HG03469 (cell line): ENCODE results near the gene KHDRBS1.
"Not testable (repeated sequence)": the region's sequence is repeated elsewhere in the genome, so short reads cannot be mapped to it uniquely, and the experiment has no call there.

Source experiments
- ATAC-seq: cut with Tn5 transposase; IDR thresholded peaks from one replicate; pipeline ENCODE4 v1.9.1; 2021; ENCODE audit warnings: mild to moderate bottlenecking, moderate library complexity, moderate number of reproducible peaks; ENCODE audit not compliant: unreplicated experiment

KHDRBS1 gene

DNA sequence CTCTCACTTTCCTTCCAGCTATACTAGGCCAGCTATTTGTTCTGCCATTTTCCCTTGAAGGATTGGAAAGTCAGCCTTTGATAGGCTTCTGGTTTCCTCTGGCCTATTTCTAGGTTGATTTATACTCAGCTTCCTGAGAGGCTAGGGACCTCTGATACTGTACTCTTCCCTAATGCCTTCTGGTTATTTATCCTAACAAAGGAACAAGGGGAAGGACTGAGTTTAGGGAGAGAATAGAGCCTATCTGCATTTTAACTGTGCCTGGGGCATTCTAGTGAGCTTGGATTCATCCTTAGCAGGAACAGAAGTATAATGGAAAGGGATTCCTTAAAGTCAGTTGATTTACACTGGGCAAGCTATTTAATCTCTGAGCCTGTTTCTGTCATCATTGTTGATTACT is 47.2 kb downstream of the KHDRBS1 start:
- no peak for ATAC-seq

GRCh38 chr1:32062867-32063230 is 49.2 kb downstream of the KHDRBS1 start:
- no peak for ATAC-seq

DNA sequence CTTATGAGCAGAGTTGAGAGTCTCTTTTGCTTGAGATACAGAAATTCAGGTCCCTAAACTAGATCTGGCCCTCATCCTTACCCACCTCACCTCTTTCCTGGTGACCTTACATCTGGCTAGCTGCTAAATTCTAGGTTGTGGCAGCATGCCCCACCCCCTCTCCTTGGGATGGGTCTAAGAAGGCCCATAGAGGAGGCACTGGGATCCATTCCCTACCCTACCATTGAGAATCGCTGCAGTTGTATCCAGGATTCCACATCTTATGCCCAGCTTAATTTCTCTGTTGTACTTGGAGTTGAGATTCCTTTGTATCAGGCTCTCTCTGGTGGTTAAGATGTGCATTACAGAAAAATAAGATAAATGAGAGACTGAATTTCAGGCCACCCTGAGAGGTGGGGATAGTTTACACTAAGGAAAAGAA is 49.6 kb downstream of the KHDRBS1 start:
- no peak for ATAC-seq

DNA sequence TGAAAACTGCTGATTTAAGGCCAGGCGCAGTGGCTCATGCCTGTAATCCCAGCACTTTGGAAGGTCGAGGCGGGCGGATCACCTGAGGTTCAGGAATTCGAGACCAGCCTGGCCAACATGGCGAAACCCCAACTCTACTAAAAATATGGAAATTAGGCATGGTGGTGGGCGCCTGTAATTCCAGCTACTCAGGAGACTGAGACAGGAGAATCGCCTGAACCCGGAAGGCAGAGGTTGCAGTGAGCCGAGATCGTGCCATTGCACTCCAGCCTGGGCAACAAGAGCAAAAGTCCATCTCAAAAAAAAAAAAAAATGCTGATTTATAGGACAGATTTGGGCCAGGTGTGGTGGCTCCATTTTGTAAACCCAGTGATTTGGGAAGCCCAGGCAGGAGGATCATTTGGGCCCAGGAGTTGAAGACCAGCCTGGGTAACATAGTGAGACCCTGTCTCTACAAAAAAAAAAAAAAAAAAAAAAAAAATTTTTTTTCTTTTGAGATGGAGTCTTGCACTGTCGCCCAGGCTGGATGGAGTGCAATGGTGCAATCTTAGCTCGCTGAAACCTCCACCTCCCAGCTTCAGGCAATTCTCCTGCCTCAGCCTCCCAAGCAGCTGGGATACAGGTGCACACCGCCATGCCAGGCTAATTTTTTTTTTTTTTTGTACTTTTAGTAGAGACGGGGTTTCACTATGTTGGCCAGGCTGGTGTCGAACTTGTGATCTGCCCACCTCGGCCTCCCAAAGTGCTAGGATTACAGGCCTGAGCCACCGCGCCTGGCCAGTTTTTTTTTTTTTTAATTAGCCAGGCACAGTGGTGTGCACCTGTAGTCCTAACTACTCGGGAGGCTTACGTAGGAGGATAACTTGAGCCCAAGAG is 52.2 kb downstream of the KHDRBS1 start:
- not testable (repeated sequence) for ATAC-seq

- no peak for ATAC-seq
These were observed 52.8 kb downstream of the KHDRBS1 start for GRCh38 chr1:32066489-32066873.

DNA sequence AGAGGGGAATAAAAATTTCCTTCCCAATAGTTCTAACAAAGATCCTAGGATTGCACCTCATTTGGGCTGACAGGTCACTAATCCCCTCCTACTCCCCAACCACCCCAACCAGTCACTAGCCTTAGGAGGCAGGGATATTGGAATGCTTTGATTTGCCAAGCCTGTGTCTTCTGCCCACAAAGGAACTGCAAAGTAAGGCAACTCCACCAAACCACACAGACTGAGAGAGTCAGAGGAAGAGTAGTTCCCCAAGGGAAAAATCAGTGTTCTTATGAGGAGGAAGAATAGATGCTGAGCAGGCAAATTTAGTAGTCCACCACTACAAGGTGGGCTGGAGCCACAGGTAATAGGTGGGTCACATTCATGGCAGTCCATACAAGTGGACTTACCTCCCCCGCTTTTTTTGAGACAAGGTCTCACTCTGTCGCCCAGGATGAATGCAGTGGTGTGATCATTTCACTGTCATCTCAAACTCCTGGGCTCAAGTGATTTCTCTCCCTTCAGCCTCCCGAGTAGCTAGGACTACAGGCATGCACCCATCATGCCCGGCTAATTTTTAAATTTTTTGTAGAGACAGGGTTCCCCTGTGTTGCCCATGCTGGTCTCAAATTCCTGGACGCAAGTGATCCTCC is 55.4 kb downstream of the KHDRBS1 start:
- no peak for ATAC-seq

DNA sequence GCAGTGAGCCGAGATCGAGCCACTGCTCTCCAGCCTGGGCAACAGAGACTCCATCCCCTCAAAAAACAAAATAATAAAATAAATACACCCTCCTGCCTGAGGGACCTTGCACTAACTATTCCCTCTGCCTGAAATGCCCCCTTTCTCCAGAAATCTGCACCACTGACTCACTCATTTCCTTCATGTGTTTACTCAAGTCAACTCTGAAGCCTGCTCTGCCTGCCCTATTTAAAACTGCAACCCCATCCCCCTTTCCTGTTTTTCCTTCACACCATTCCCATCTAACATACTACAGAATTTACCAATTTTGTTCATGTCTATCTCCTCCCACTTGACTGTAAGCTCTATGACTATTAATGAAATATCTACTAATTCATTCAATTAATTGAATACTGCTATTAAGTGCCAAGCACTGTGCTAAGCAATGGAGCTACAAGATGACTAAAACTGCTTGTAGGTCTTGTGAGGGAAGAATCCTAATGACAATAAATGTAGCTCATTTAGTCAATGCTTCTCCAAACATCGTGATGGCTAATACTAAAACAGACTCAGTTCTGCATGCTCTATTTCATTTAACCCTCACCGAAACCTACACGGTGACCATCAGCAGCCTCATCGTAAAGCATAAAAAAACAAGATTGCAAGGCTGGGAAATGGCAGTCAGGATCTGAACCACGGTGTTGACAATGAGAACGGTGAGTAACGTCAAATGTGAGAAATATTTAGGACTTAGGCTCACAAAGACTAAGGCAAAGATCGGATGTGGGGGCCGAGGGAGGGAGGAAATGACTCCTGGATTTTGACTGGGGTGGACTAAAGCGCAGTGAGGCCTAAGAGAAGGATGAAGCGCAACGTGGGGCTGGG is 58.3 kb downstream of the KHDRBS1 start:
- no peak for ATAC-seq

DNA sequence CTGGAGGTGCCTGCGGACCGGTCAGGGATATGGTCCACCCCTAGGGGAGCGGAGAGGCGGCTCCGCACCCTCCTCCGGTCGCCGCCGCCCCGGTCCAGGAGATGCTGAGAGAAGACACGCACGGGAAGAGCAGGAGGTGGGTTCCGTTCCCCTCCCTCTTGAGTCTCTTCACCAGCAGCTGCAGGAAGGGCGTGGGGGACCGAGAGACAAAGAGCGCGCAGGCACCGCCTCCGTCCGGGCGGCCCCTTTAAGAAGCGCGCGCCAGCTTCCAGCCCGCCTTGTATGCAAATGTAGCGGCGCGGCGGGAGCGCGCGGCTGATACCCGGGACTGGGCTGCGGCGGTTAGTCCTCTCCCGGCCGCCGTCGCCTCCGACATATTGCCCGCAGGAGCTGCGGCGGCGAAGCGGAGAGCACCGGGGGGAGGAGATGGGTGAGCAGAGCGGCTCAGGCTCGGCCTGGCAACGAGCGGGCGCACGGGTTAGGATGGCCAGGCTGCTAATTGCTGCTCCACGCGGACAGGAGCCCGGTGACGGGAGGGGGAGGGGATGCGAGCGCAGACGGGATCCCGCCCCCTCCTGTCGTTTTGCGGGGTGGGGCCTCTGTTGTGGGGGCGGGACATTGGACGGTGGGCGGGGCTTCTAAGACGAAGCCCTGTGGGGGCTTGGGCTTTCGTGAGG is 59.1 kb downstream of the KHDRBS1 start, which contains the start of gene TMEM39B:
Gene TMEM39B, plus strand, starts transcription at position 318 of the 677 bp plus-strand sequence. Its CDS starts 109 bp downstream, at position 427.
- ATAC-seq: peak; percentile 63

GRCh38 chr1:32073299-32074229 is 59.9 kb downstream of the KHDRBS1 start:
- peak; percentile 11 for ATAC-seq

DNA sequence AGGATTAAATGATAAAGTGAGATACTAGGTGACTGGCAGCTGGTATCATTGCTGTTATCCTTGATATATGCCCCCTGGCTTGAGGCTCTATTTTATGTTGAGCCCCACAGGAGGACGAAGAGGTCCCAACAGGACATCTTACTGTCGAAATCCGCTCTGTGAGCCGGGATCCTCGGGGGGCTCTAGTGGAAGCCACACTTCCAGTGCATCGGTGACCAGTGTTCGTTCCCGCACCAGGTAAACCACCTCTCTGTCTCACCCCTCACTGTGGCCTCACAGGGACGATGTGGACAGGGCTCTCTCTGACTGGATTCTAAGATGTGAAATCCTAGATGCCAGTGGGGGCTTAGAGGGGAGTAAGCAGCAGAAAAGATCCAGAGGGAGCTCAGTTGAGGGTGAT is 61.2 kb downstream of the KHDRBS1 start:
- ATAC-seq: no peak

DNA sequence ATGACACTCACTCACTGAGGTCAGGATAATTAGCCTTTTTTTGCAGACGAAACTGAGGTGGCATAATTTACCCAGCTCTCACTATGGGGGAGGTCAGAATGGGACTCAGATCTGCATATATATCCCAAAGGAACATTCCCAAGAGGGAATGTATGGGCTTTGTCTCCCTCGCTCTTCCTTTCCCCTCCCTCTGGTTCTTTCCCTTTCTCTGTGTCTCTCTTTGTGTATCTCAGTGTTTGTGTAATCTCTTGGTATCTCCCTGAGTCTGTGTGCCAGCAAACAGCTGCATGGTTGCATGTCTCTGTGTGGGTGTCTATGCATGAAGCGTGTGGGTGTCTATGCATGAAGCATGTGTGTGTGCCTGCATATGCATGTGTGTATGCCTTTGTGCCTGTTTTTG is 63.8 kb downstream of the KHDRBS1 start:
- no peak for ATAC-seq

- no peak for ATAC-seq
These were observed 68.4 kb downstream of the KHDRBS1 start for GRCh38 chr1:32082022-32082421.

- not testable (repeated sequence) for ATAC-seq
These were observed 72.7 kb downstream of the KHDRBS1 start for GRCh38 chr1:32086381-32086780.

DNA sequence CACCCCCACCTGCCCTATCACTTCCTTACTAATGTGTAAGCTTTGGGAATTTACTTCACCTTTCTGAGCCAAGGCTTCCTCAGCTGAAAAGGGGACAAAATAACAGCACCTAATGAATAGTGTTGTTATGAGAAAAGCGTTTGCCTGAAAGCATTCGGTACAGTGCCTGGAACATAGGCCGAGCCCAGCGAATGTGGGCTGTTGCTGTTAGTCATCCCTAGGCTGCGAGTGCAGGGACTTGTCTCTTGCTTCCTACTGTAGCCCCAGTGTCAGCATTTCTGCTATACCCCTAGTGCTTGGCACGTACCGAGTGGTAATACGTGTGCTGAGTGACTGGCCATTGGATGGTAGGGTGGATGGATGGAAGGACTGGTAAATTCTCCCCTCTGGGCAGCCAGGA is 77.5 kb downstream of the KHDRBS1 start:
- no peak for ATAC-seq

GRCh38 chr1:32091591-32091990 is 77.9 kb downstream of the KHDRBS1 start:
- ATAC-seq: no peak
